DND-41 (cell line): ENCODE data around the gene TTLL12.

Source experiments
- ATAC-seq: fragments of 200-7000 bp; cut with Tn5 transposase; 3 replicates; pipeline ENCODE4 v1.9.1; 2021; ENCODE audit warnings: low read depth; ENCODE audit not compliant: insufficient read depth
- DNase-seq: peaks from one replicate; pipeline ENCODE4 v3.0.0-alpha.2; 2020
- H2AFZ ChIP-seq: 2 replicates; pipeline ENCODE4 v1.6.0; 2012; ENCODE audit warnings: low read depth, low read length
- H3K27ac ChIP-seq: 2 replicates; pipeline ENCODE4 v1.5.1; 2012; ENCODE audit warnings: low read length, inconsistent platforms
- H3K27me3 ChIP-seq: fragments of 200-600 bp; sonication (generic); 2 replicates; pipeline ENCODE4 v1.6.0; 2012; ENCODE audit warnings: low read length, mild to moderate bottlenecking, inconsistent platforms; ENCODE audit not compliant: insufficient read depth, poor library complexity
- H3K36me3 ChIP-seq: 2 replicates; pipeline ENCODE4 v1.5.1; 2012; ENCODE audit warnings: low read length, inconsistent platforms; ENCODE audit not compliant: insufficient read depth
- H3K4me1 ChIP-seq: 2 replicates; pipeline ENCODE4 v1.5.1; 2012; ENCODE audit warnings: mild to moderate bottlenecking, low read length; ENCODE audit not compliant: insufficient read depth
- H3K4me2 ChIP-seq: 2 replicates; pipeline ENCODE4 v1.6.0; 2012; ENCODE audit warnings: mild to moderate bottlenecking, moderate library complexity, low read length, inconsistent platforms; ENCODE audit not compliant: insufficient read depth
- H3K4me3 ChIP-seq, 2 experiments: fragments of 200-600 bp in 1 of 2; shearing (Covaris generic) in 1 of 2; 2 replicates each; pipeline ENCODE4 v1.5.1; 2012 to 2016; ENCODE audit warnings: inconsistent platforms in 2 of 2, low read length in 2 of 2, mild to moderate bottlenecking in 2 of 2, low read depth in 1 of 2, moderate library complexity in 1 of 2
- H3K79me2 ChIP-seq: 2 replicates; pipeline ENCODE4 v1.6.0; 2012; ENCODE audit warnings: low read length, inconsistent platforms; ENCODE audit not compliant: insufficient read depth
- H3K9ac ChIP-seq: 2 replicates; pipeline ENCODE4 v1.6.0; 2012; ENCODE audit warnings: low read depth, mild to moderate bottlenecking, inconsistent platforms, low read length, moderate library complexity
- H3K9me3 ChIP-seq: 2 replicates; pipeline ENCODE4 v1.5.1; 2012; ENCODE audit warnings: low read length, moderate library complexity, mild to moderate bottlenecking, inconsistent platforms; ENCODE audit not compliant: insufficient read depth, severe bottlenecking
- H4K20me1 ChIP-seq: 2 replicates; pipeline ENCODE4 v1.6.0; 2012; ENCODE audit warnings: low read length; ENCODE audit not compliant: insufficient read depth
- EZH2 ChIP-seq: IDR thresholded peaks from 3 replicates; pipeline ENCODE4 v1.6.1; 2012; ENCODE audit warnings: borderline replicate concordance, low read depth, mild to moderate bottlenecking, moderate library complexity, low read length, inconsistent platforms; ENCODE audit not compliant: severe bottlenecking
- TF ChIP-seq, protein P1 (sequence below): IDR thresholded peaks from 2 replicates; pipeline ENCODE4 v1.5.1; 2012; ENCODE audit warnings: borderline replicate concordance, low read length, moderate library complexity, mild to moderate bottlenecking; ENCODE audit not compliant: poor library complexity, severe bottlenecking; ENCODE audit errors: extremely low read depth

Gene TTLL12

DNA sequence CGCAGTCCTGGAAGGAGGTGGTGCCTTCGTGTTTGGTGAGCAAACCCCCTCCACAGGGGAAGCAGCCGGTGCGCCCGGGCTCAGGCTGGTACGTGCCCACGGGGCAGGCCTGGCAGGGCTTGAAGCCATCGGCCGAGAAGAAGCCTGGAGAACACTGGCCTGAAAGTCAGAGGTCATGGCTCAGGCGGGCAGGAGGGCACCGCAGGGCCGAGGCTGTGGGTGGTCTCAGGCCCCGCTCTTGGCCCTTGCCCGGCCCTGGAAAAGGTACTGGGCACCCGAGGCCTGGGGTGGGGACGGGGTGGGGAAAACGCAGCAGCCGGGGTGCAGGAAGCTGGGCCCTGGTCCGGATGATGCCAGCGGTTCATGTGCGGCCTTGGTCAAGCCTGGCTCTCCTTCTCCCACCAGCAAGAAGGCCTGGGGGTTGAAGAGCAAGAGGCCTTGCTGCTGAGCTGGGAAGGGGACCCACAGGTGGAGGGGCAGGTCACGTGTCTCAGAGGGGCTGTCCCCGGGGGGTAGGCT lies 25.6 kb upstream of the TTLL12 start:
- Histone ChIP-seq H3K79me2 (no peaks in the 10 kb centered on the region), H3K27me3 (no peaks in the 10 kb centered on the region), H2AFZ (no peak overlapping the region), H3K36me3 (no peaks in the 10 kb centered on the region), H3K4me1 (no peaks in the 10 kb centered on the region), H3K4me3 (no peak overlapping the region), H4K20me1 (no peaks in the 10 kb centered on the region), H3K9ac (no peak overlapping the region), H3K9me3 (no peaks in the 10 kb centered on the region), H3K27ac (no peak overlapping the region), H3K4me2 (no peak overlapping the region)
- no peak for ATAC-seq
- no peak for TF ChIP-seq EZH2
- TF ChIP-seq, protein P1, sequence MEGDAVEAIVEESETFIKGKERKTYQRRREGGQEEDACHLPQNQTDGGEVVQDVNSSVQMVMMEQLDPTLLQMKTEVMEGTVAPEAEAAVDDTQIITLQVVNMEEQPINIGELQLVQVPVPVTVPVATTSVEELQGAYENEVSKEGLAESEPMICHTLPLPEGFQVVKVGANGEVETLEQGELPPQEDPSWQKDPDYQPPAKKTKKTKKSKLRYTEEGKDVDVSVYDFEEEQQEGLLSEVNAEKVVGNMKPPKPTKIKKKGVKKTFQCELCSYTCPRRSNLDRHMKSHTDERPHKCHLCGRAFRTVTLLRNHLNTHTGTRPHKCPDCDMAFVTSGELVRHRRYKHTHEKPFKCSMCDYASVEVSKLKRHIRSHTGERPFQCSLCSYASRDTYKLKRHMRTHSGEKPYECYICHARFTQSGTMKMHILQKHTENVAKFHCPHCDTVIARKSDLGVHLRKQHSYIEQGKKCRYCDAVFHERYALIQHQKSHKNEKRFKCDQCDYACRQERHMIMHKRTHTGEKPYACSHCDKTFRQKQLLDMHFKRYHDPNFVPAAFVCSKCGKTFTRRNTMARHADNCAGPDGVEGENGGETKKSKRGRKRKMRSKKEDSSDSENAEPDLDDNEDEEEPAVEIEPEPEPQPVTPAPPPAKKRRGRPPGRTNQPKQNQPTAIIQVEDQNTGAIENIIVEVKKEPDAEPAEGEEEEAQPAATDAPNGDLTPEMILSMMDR, result no peak
- DNase-seq, result no peak

GRCh38 chr22:43211941-43212433 lies 25.1 kb upstream of the TTLL12 start:
- no peak overlapping the region for H2AFZ ChIP-seq
- H3K9me3 ChIP-seq, result no peaks in the 10 kb centered on the region
- DNase-seq (no peak), ATAC-seq (no peak)
- H3K27ac ChIP-seq, result no peak overlapping the region
- H3K4me3 ChIP-seq, result no peak overlapping the region
- TF ChIP-seq, protein P1, result no peak
- no peak for TF ChIP-seq EZH2
- no peaks in the 10 kb centered on the region for H3K27me3 ChIP-seq
- no peaks in the 10 kb centered on the region for H3K4me1 ChIP-seq
- H3K79me2 ChIP-seq, result no peaks in the 10 kb centered on the region
- H3K36me3 ChIP-seq, result no peaks in the 10 kb centered on the region
- H3K9ac ChIP-seq, result no peak overlapping the region
- no peak overlapping the region for H3K4me2 ChIP-seq
- no peaks in the 10 kb centered on the region for H4K20me1 ChIP-seq

DNA sequence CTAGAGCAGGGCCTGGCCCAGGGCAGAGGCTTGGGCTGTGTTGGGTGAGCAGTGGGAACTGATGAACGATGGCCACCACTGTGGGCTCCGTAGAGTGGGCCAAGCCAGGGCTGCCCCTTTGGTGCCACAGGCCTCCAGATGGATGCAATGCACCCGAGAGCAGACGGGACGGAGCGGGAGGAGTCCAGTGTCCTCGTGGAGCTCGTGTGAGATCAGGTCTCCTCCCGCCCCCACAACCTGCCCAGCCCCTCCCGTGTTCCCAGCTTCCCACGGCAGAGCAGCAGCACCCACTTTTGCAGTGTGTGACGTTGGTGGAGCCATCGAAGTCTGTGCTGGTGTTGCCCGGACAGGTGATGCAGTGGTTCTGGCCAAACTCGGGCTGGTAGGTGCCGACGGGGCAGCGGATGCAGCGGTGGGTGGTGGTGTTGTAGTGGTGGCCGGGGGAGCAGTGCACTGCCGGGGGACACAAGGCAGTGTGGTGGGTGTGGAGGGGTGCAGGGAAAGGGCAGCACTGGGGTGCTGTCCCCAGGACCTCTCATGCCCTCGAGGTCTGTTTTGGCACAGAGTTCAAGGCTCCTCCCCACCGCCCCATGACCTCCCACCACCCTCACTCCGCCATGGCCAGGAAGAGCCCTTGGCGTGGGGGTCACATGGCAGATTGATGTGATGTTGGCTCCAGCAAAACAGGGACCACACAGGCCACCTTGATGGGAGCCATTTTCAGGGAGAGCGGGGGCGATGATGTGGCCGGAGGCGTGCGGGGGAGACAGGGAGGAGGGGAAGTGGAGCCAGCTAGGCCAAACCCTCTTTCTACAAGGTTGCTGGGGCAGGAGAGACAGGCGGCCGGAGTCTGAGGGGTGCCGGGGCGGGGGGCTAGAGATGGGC lies 23.9 kb upstream of the TTLL12 start:
- Histone ChIP-seq H4K20me1 (no peaks in the 10 kb centered on the region), H3K36me3 (no peaks in the 10 kb centered on the region), H2AFZ (no peak overlapping the region), H3K4me3 (no peak overlapping the region), H3K4me2 (no peak overlapping the region), H3K79me2 (no peaks in the 10 kb centered on the region), H3K4me1 (no peaks in the 10 kb centered on the region), H3K27ac (no peak overlapping the region), H3K9ac (no peak overlapping the region), H3K9me3 (no peaks in the 10 kb centered on the region), H3K27me3 (no peaks in the 10 kb centered on the region)
- ATAC-seq (no peak), DNase-seq (no peak)
- TF ChIP-seq EZH2, result no peak
- TF ChIP-seq, protein P1, result no peak
